Endothelial cell of umbilical vein (primary cell): ENCODE measurements around the gene CSRP1. TPM values are rescaled to one million over a fixed set of nuclear protein-coding genes. Genes with fewer than 3 reads are reported as not detected.
A peak's percentile ranks its signal among the peaks of the same experiment; 100 is the strongest.

Experiments
- BruUV-seq: library from RNA; stranded (reverse); fragments of 400-500 nt; replicated peaks from 2 replicates; lab custom pipeline; 2021; lab: Mats Ljungman, UMichigan
- CTCF ChIA-PET: fragments of 300-600, 350-600 bp; sonication (Branson Sonifier 250); formaldehyde crosslinking; loops from one replicate; lab custom pipeline; 2021; ENCODE audit warnings: antibody characterized with exemption, inconsistent platforms; lab: Charles Lee
- POLR2A ChIA-PET: fragments of 300-600, 350-600 bp; sonication (Branson Sonifier 250); formaldehyde crosslinking; loops from one replicate; lab custom pipeline; 2021; ENCODE audit warnings: antibody characterized with exemption, inconsistent platforms; lab: Charles Lee
- DNase-seq: peaks from one replicate; pipeline ENCODE4 v3.0.0-alpha.2; 2011; ENCODE audit warnings: low read depth, low spot score
- FAIRE-seq: peaks from 2 replicates; lab custom pipeline; 2011; peaks lifted over from hg19 to GRCh38; lab: Jason Lieb, UNC
- H2AFZ ChIP-seq: 2 replicates; pipeline ENCODE4 v1.6.0; 2012; ENCODE audit warnings: low read depth, low read length, control low read depth, inconsistent platforms
- H3K27ac ChIP-seq: 2 replicates; pipeline ENCODE4 v1.5.1; 2011; ENCODE audit warnings: low read depth, mild to moderate bottlenecking, control low read depth, low read length, moderate library complexity; ENCODE audit not compliant: insufficient read depth
- H3K27me3 ChIP-seq, 2 experiments: 2 replicates each; pipeline versions ENCODE4 v1.6.0 to v1.6.1; 2011; ENCODE audit warnings: low read length in 2 of 2, mixed read lengths in 1 of 2; ENCODE audit not compliant: control insufficient read depth in 2 of 2, insufficient read depth in 2 of 2
- H3K36me3 ChIP-seq, 2 experiments: 2 replicates in 1 of 2; 3 replicates in 1 of 2; pipeline ENCODE4 v1.5.1; 2011; ENCODE audit warnings: low read length in 2 of 2, mild to moderate bottlenecking in 1 of 2, moderate library complexity in 1 of 2; ENCODE audit not compliant: control insufficient read depth in 2 of 2, insufficient read depth in 2 of 2; ENCODE audit errors: extremely low read depth in 1 of 2
- H3K4me1 ChIP-seq: 3 replicates; pipeline ENCODE4 v1.5.1; 2011; ENCODE audit warnings: mild to moderate bottlenecking, low read length; ENCODE audit not compliant: control insufficient read depth, insufficient read depth; ENCODE audit errors: extremely low read depth
- H3K4me2 ChIP-seq: 2 replicates; pipeline ENCODE4 v1.6.1; 2011; ENCODE audit warnings: low read length, control low read depth, mixed read lengths; ENCODE audit not compliant: insufficient read depth
- H3K4me3 ChIP-seq, 3 experiments: fragments of 200-600 bp in 1 of 3; sonication (generic), shearing (Covaris generic) in 1 of 3; replicated peaks in 1 of 3; 2 replicates each; pipeline ENCODE4 v1.5.1; 2011 to 2016; ENCODE audit warnings: control low read depth in 3 of 3, low read length in 3 of 3, mild to moderate bottlenecking in 2 of 3, inconsistent platforms in 1 of 3, low read depth in 1 of 3, moderate library complexity in 1 of 3; ENCODE audit not compliant: insufficient read depth in 1 of 3
- H3K79me2 ChIP-seq: 2 replicates; pipeline ENCODE4 v1.6.0; 2012; ENCODE audit warnings: low read length, inconsistent platforms; ENCODE audit not compliant: control insufficient read depth, insufficient read depth
- H3K9ac ChIP-seq: replicated peaks from 2 replicates; pipeline ENCODE3; 2011; ENCODE audit warnings: low read length, control low read depth; ENCODE audit not compliant: insufficient read depth; ENCODE audit errors: extremely low read depth
- H3K9me1 ChIP-seq: replicated peaks from 3 replicates; pipeline ENCODE4 v1.6.0; 2011; ENCODE audit warnings: mild to moderate bottlenecking, low read length; ENCODE audit not compliant: control insufficient read depth, insufficient read depth; ENCODE audit errors: extremely low read depth
- H3K9me3 ChIP-seq: replicated peaks from 2 replicates; pipeline ENCODE4 v1.5.1; 2012; ENCODE audit warnings: low read length, inconsistent platforms; ENCODE audit not compliant: control insufficient read depth, insufficient read depth
- H4K20me1 ChIP-seq: replicated peaks from 2 replicates; pipeline ENCODE3; 2011; ENCODE audit warnings: mild to moderate bottlenecking, low read length; ENCODE audit not compliant: control insufficient read depth, insufficient read depth; ENCODE audit errors: extremely low read depth
- CTCF ChIP-seq, 2 donors: IDR thresholded peaks; 1 replicate in 1 of 2; 2 replicates in 1 of 2; pipeline ENCODE4 v1.5.1; 2011; ENCODE audit warnings: low read length in 2 of 2, mild to moderate bottlenecking in 2 of 2, moderate library complexity in 2 of 2, control low read depth in 1 of 2, inconsistent platforms in 1 of 2, low read depth in 1 of 2; ENCODE audit not compliant: insufficient read depth in 1 of 2; ENCODE audit errors: extremely low read depth in 1 of 2
- EZH2 ChIP-seq: IDR thresholded peaks from 2 replicates; pipeline ENCODE4 v1.6.1; 2012; ENCODE audit warnings: borderline replicate concordance, low read depth, mild to moderate bottlenecking, moderate library complexity, low read length, inconsistent platforms; ENCODE audit not compliant: severe bottlenecking
- MAX ChIP-seq: IDR thresholded peaks from 2 replicates; pipeline ENCODE4 v1.6.1; 2011; ENCODE audit not compliant: insufficient read depth, insufficient read length
- MYC ChIP-seq: IDR thresholded peaks from one replicate; pipeline ENCODE4 v1.6.1; 2011; ENCODE audit warnings: mild to moderate bottlenecking, low read depth, low read length
- dilution Hi-C: fragments of 300-500 bp; cut with MboI; formaldehyde crosslinking; loops from one replicate; pipeline ENCODE4 v1.15.0; 2019; ENCODE audit warnings: low sequenced_read_pairs; ENCODE audit not compliant: extremely low pct_ligation_motif_present
- intact Hi-C: fragments of 100-400 bp; cut with micrococcal nuclease; formaldehyde crosslinking; loops from one replicate; pipeline ENCODE4 v1.10.0; 2022
- polyA plus RNA-seq, 4 experiments: library from polyadenylated mRNA; depleted of rRNA in 3 of 4; stranded (reverse) in 3 of 4; unstranded in 1 of 4; fragments of >200 nt; gene quantifications; 2 replicates each; pipeline versions ENCODE4 v1.2.1 to v1.2.3, GENCODE V29; 2011 to 2012; ENCODE audit warnings: missing spikeins in 1 of 4
- total RNA-seq: library from RNA; stranded (reverse); gene quantifications from 2 replicates; pipeline ENCODE4 v1.2.3, GENCODE V29; 2021

The CSRP1 gene
- total and polyA plus RNA-seq, 2 donors (not counting 3 experiments of a cell fraction or from before 2014, with no cell fraction given), result 393 to 510 TPM

GRCh38 chr1:201530741-201531531 is 24.0 kb upstream of the CSRP1 start:
- Histone ChIP-seq H3K9me3 (no peaks in the 10 kb centered on the region), H2AFZ (no peak overlapping the region), H3K4me1 (peaks cover 12% of the 10 kb centered on the region), H3K9ac (no peak overlapping the region), H4K20me1 (no peaks in the 10 kb centered on the region), H3K36me3 (no peaks in the 10 kb centered on the region), H3K79me2 (no peaks in the 10 kb centered on the region), H3K27me3 (no peaks in the 10 kb centered on the region), H3K4me3 (no peak overlapping the region), H3K9me1 (no peaks in the 10 kb centered on the region), H3K27ac (no peak overlapping the region), H3K4me2 (no peak overlapping the region)
- BruUV-seq, result no TSS peak
- intact Hi-C loops, result loop anchor here (1.0 to 10.0 kb wide), 5 partner anchors 7 to 424 kb away; partner anchors contain the start of gene TIMM17A
- ChIA-PET CTCF (interaction anchor here (0.5 to 6.5 kb wide), 30 partner anchors 9 to 441 kb away, joined by 3 to 70 read pairs (median 6); no protein-coding TSS in a partner anchor), POLR2A (no interaction called here)
- dilution Hi-C loops, result no loop called here
- TF ChIP-seq MYC, result peak; percentile 70
- TF ChIP-seq MAX, result peak; percentile 51
- peak; percentile 87 to 89 for TF ChIP-seq CTCF (IDR thresholded peaks at IDR 0.05; ENCODE audit: extremely low read depth in 1 of 2, insufficient read depth in 1 of 2, low read depth in 1 of 2, low read length in 2 of 2)
- no peak for TF ChIP-seq EZH2
- DNase-seq, result peak; percentile 77
- peak; percentile 97 for FAIRE-seq
